Measurements from ENCODE around the gene STRN.

DNA sequence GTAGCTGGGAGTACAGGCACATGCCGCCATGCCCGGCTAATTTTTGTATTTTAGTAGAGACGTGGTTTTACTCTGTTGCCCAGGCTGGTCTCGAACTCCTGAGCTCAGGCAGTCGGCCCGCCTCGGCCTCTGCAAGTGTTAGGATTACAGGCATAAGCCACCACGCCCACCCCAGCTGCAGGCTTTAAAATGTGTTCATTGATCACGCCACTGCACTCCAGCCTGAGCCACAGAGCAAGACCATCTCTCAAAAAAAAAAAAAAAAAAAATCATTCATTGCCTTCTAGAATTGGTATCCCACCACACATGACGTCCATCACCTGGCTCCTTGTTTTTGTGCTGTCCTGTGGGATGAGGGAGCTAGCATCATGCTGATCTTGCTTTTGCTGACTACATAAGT, 142.5 kb downstream of the STRN start:
- TF ChIP-seq, protein P1, sequence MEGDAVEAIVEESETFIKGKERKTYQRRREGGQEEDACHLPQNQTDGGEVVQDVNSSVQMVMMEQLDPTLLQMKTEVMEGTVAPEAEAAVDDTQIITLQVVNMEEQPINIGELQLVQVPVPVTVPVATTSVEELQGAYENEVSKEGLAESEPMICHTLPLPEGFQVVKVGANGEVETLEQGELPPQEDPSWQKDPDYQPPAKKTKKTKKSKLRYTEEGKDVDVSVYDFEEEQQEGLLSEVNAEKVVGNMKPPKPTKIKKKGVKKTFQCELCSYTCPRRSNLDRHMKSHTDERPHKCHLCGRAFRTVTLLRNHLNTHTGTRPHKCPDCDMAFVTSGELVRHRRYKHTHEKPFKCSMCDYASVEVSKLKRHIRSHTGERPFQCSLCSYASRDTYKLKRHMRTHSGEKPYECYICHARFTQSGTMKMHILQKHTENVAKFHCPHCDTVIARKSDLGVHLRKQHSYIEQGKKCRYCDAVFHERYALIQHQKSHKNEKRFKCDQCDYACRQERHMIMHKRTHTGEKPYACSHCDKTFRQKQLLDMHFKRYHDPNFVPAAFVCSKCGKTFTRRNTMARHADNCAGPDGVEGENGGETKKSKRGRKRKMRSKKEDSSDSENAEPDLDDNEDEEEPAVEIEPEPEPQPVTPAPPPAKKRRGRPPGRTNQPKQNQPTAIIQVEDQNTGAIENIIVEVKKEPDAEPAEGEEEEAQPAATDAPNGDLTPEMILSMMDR (IDR thresholded peaks at IDR 0.05) = no peak
- TF ChIP-seq POLR2AphosphoS5 (IDR thresholded peaks at IDR 0.05; ENCODE audit: low read depth, low read length) = no peak
